SU-DHL-6 (cell line): Measurements from ENCODE around the gene OR1L6.

ENCODE experiments used
- H2AFZ ChIP-seq: fragments of 200-600 bp; sonication (generic); 2 replicates; pipeline ENCODE4 v1.6.1; 2014; ENCODE audit warnings: low read depth, mild to moderate bottlenecking, moderate library complexity, mixed read lengths, antibody characterized with exemption, low read length; ENCODE audit not compliant: severe bottlenecking
- H3F3A ChIP-seq: fragments of 200-600 bp; shearing (Covaris generic); 2 replicates; pipeline ENCODE4 v1.6.0; 2016; ENCODE audit warnings: antibody characterized with exemption, mild to moderate bottlenecking; ENCODE audit not compliant: insufficient read depth
- H3K27ac ChIP-seq: fragments of 200-600 bp; sonication (generic); 2 replicates; pipeline ENCODE4 v1.5.1; 2016; ENCODE audit warnings: low read depth, mild to moderate bottlenecking, low read length, moderate library complexity, mixed read lengths
- H3K27me3 ChIP-seq: fragments of 200-600 bp; sonication (generic), shearing (Covaris generic); 2 replicates; pipeline ENCODE4 v1.6.0; 2014; ENCODE audit warnings: mild to moderate bottlenecking, low read length
- H3K36me3 ChIP-seq: fragments of 200-600 bp; sonication (generic); 2 replicates; pipeline ENCODE4 v1.6.1; 2014; ENCODE audit warnings: mild to moderate bottlenecking, low read length, mixed read lengths
- H3K4me2 ChIP-seq: fragments of 300-600, 200-600 bp; shearing (Covaris generic), sonication (generic); 2 replicates; pipeline ENCODE4 v1.6.0; 2014; ENCODE audit warnings: low read length, low read depth, mild to moderate bottlenecking; ENCODE audit not compliant: poor library complexity, severe bottlenecking
- H3K4me3 ChIP-seq: fragments of 200-600 bp; sonication (generic); 2 replicates; pipeline ENCODE4 v1.5.1; 2014; ENCODE audit warnings: antibody characterized with exemption, low read length, mild to moderate bottlenecking, mixed read lengths; ENCODE audit not compliant: insufficient read depth, poor library complexity, severe bottlenecking
- H3K79me2 ChIP-seq: fragments of 200-600 bp; sonication (generic); 2 replicates; pipeline ENCODE4 v1.6.1; 2014; ENCODE audit warnings: mild to moderate bottlenecking, low read length, moderate library complexity; ENCODE audit not compliant: insufficient read depth
- H3K9ac ChIP-seq: fragments of 200-600 bp; sonication (generic); 2 replicates; pipeline ENCODE4 v1.7.0; 2014; ENCODE audit warnings: mild to moderate bottlenecking, low read length
- H3K9me2 ChIP-seq: fragments of 200-600 bp; sonication (generic); replicated peaks from 2 replicates; pipeline ENCODE4 v1.6.1; 2014; ENCODE audit warnings: low read length; ENCODE audit not compliant: insufficient read depth
- H3K9me3 ChIP-seq: fragments of 200-600 bp; sonication (generic); 2 replicates; pipeline ENCODE4 v1.6.1; 2014; ENCODE audit warnings: low read length, mixed read lengths; ENCODE audit not compliant: insufficient read depth
- H4K20me1 ChIP-seq: fragments of 200-600 bp; sonication (generic); 2 replicates; pipeline ENCODE4 v1.6.1; 2014; ENCODE audit warnings: low read depth, mild to moderate bottlenecking, antibody characterized with exemption, low read length, moderate library complexity, mixed read lengths
- CTCF ChIP-seq: fragments of 200-600 bp; sonication (generic); IDR thresholded peaks from one replicate; pipeline ENCODE4 v1.5.1; 2017; ENCODE audit warnings: antibody characterized with exemption, mild to moderate bottlenecking, low read length, moderate library complexity; ENCODE audit not compliant: insufficient read depth, poor library complexity, severe bottlenecking
- EZH2phosphoT487 ChIP-seq: fragments of 200-600 bp; sonication (generic), shearing (Covaris generic); conservative IDR thresholded peaks from 2 replicates; pipeline ENCODE4 v1.6.1; 2018; ENCODE audit warnings: mild to moderate bottlenecking, antibody characterized with exemption, low read length, moderate library complexity, mixed read lengths

The OR1L6 gene

GRCh38 chr9:122719218-122719617, 22.9 kb upstream of the OR1L6 start:
- TF ChIP-seq EZH2phosphoT487: no peak
- TF ChIP-seq CTCF: no peak
- Histone ChIP-seq H2AFZ (no peak overlapping the region), H3K27me3 (no peaks in the 10 kb centered on the region), H3K9me3 (no peaks in the 10 kb centered on the region), H3K4me2 (no peak overlapping the region), H3K4me3 (no peak overlapping the region), H3K36me3 (no peaks in the 10 kb centered on the region), H4K20me1 (no peaks in the 10 kb centered on the region), H3F3A (no peaks in the 10 kb centered on the region), H3K9me2 (no peaks in the 10 kb centered on the region), H3K79me2 (no peaks in the 10 kb centered on the region), H3K9ac (no peak overlapping the region), H3K27ac (no peak overlapping the region)

GRCh38 chr9:122723690-122724089, 18.4 kb upstream of the OR1L6 start, which contains the start of gene OR1L4:
Gene OR1L4 (plus strand): TSS chr9:122723990. CDS start chr9:122723990, 0 bp downstream.
- H3F3A ChIP-seq: no peaks in the 10 kb centered on the region
- no peaks in the 10 kb centered on the region for H3K9me2 ChIP-seq
- no peaks in the 10 kb centered on the region for H3K36me3 ChIP-seq
- TF ChIP-seq EZH2phosphoT487: no peak
- H3K4me2 ChIP-seq: no peak within 1 kb of the TSS
- no peaks in the 10 kb centered on the region for H3K27me3 ChIP-seq
- H3K79me2 ChIP-seq: no peaks in the 10 kb centered on the region
- H3K4me3 ChIP-seq: no peak within 1 kb of the TSS
- H4K20me1 ChIP-seq: no peaks in the 10 kb centered on the region
- H3K9ac ChIP-seq: no peak within 1 kb of the TSS
- peaks cover 17% of the 10 kb centered on the region; the same call in 1 of the 2 replicates for H3K9me3 ChIP-seq
- no peak within 1 kb of the TSS for H2AFZ ChIP-seq
- no peak within 1 kb of the TSS for H3K27ac ChIP-seq

DNA sequence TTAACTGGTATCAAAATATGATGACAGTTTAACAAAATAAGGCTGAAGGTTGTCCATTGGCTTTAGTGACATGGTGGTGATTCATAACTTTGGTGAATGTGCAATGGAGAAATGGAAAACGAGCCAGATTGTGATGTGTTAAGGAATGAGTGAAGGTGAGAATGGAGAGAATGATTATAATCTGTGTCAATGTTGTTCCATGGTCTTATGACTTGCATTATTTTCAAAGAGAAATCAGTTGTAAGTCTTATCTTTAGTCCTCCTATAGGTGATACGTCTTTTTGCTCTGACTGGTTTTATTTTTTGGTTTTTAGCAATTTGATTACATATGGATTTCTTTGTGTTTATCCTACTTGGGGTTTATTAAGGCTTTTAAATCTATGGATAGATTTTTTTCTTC, 12.7 kb downstream of the OR1L6 start:
- H3K4me3 ChIP-seq: no peak overlapping the region
- TF ChIP-seq CTCF (no peak), EZH2phosphoT487 (no peak)
- no peak overlapping the region for H3K9ac ChIP-seq
- no peaks in the 10 kb centered on the region for H4K20me1 ChIP-seq
- no peaks in the 10 kb centered on the region for H3K27me3 ChIP-seq
- no peaks in the 10 kb centered on the region for H3F3A ChIP-seq
- no peaks in the 10 kb centered on the region for H3K79me2 ChIP-seq
- H3K27ac ChIP-seq: no peak overlapping the region
- H3K4me2 ChIP-seq: no peak overlapping the region
- no peaks in the 10 kb centered on the region for H3K36me3 ChIP-seq
- H3K9me3 ChIP-seq: no peaks in the 10 kb centered on the region; the same call in 1 of the 2 replicates
- no peak overlapping the region for H2AFZ ChIP-seq
- no peaks in the 10 kb centered on the region for H3K9me2 ChIP-seq

GRCh38 chr9:122767817-122768216, 25.7 kb downstream of the OR1L6 start:
- no peak overlapping the region for H2AFZ ChIP-seq
- H3F3A ChIP-seq: no peaks in the 10 kb centered on the region
- no peak overlapping the region for H3K27ac ChIP-seq
- H3K9me3 ChIP-seq: no peaks in the 10 kb centered on the region
- no peaks in the 10 kb centered on the region for H3K36me3 ChIP-seq
- no peaks in the 10 kb centered on the region for H3K79me2 ChIP-seq
- no peak overlapping the region for H3K4me2 ChIP-seq
- H3K4me3 ChIP-seq: no peak overlapping the region
- H3K9me2 ChIP-seq: no peaks in the 10 kb centered on the region
- H3K27me3 ChIP-seq: no peaks in the 10 kb centered on the region
- no peak overlapping the region for H3K9ac ChIP-seq
- TF ChIP-seq CTCF: no peak
- TF ChIP-seq EZH2phosphoT487: no peak
- H4K20me1 ChIP-seq: no peaks in the 10 kb centered on the region
